ENCODE data around the gene HOXD4.

The HOXD4 gene

DNA sequence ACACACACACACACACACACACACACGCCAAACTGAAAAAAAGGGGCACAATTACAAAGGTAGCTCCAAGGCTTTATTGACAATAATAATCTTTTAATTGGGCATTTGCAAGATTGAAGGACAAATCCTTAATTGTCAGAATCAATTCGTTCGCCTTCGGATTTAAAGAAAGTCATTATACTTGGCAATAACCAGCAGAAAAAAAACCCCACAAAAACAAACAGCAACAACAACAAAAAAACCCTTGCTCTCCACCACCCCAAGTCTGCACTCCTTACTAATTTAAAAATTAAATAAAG, 23.6 kb upstream of the HOXD4 start:
- FAIRE-seq = no peak

DNA sequence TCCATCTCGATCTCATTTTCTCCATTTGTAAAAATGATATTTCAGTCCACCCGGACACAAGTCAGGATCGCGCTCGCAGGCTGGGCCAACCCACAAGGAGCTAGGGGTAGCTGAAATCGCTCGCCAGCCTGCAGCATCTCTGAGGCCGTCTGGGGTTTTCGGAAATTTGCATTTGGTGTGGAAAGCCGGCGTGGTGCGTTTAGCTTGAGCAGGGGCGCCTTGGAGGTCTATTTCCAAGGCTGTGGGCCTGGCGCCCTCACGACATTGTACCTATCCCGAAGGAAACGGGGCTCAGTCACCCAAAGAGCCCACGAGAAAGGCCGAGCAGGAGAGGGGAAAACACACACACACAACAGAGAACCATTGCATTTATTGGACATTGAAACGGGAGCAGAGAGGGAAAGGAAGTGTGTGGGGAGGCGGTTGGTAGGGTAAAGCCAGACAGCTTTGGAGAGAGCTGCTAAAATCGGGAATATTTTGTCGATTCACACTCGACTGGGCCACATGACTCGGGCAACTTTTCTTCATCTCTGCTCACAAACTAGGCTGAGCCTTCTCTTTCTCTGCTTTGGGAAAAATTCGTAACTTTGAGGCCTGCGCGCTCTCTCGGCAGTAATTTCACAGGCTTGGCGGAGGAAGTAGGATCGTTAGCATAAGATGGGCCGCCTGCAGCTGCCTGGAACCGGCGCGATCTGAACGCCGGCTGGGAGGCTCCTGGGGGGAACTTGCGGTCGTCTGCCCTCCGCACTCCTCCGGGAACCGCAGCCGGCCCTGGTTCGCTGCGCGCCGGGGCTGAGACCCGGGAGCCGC, 23.0 kb upstream of the HOXD4 start:
- no peak for FAIRE-seq

DNA sequence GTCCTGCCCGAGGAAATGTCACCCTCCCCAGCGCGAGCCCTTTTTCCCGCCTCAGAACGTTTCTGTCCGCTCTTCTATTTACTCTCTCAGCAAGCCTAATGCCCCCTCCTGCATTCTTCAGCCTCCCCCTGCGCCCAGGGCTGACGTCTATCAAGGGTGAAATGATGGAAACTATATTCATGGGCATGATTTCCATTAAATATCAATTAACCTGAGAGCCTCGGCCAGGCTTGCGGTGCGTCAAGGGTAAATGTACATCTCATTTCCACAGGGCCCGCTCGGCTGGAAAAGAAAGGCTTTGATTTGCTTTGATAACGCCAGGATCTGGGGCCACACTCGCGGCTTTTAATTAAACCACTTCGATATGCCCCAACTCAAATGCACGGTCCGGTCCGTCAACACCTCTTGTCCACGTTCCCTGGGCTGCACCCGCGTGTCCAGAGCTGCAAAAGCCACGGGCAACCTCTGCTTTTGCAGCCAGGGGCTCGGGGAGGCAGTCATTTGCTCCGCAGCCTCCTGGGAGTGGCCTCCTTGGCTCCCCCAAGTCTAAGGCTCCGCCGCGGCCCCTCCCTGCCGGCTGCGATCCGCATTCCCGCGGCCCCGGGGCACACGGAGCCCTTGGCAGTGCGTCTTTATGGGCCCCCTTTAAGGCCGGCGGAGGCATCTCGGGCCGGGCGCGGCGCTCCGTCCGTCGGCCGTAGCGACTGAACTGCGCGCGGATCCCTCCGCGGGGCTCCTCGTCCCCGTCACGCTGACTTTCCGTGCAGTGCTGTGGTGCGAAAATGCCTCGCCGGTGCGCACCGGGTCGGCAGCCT, 22.2 kb upstream of the HOXD4 start, which contains the start of gene HOXD8:
Gene HOXD8 (plus strand): TSS at position 724 of the 815 bp plus-strand sequence. CDS start 662 bp downstream, outside the sequence.
- no peak for FAIRE-seq

DNA sequence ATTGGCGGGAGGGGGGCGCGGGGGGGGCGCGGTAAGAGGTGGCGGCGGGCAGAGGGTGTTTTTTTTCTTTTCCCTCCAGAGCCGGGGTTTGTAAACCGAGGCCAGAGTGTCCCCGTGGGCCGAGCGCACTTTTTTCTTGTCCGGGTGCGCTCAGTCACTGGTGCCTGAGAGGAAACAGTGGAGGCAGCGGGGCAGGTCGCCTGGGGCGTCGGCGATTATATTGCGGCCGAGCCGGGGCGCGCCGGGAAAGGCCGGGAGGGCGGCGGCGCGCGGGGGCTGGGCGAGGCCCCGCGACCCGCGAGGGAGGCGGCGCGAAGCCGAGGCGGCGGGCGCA, 21.6 kb upstream of the HOXD4 start:
- FAIRE-seq = no peak

DNA sequence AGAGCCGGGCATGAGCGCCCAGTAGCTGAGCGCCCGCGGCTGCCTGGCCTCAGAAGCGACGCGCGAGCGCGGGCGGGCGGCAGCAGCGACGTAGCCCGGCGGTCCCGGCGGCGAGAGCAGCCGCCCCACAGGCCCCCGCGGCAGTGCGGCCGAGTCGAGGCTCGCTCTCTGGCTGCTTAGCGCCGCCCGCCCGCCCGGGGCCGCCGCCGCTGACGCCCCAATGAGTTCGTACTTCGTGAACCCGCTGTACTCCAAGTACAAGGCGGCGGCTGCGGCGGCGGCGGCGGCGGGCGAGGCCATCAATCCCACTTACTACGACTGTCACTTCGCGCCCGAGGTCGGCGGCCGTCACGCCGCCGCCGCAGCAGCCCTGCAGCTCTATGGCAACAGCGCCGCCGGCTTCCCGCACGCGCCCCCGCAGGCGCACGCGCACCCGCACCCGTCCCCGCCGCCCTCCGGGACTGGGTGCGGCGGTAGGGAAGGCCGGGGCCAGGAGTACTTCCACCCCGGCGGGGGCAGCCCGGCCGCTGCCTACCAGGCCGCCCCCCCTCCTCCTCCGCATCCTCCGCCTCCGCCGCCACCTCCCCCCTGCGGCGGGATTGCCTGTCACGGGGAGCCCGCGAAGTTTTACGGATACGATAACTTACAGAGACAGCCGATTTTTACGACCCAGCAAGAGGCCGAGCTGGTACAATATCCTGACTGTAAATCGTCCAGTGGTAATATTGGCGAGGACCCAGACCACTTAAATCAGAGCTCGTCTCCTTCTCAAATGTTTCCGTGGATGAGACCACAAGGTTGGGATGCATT, 21.0 kb upstream of the HOXD4 start:
- FAIRE-seq = no peak

DNA sequence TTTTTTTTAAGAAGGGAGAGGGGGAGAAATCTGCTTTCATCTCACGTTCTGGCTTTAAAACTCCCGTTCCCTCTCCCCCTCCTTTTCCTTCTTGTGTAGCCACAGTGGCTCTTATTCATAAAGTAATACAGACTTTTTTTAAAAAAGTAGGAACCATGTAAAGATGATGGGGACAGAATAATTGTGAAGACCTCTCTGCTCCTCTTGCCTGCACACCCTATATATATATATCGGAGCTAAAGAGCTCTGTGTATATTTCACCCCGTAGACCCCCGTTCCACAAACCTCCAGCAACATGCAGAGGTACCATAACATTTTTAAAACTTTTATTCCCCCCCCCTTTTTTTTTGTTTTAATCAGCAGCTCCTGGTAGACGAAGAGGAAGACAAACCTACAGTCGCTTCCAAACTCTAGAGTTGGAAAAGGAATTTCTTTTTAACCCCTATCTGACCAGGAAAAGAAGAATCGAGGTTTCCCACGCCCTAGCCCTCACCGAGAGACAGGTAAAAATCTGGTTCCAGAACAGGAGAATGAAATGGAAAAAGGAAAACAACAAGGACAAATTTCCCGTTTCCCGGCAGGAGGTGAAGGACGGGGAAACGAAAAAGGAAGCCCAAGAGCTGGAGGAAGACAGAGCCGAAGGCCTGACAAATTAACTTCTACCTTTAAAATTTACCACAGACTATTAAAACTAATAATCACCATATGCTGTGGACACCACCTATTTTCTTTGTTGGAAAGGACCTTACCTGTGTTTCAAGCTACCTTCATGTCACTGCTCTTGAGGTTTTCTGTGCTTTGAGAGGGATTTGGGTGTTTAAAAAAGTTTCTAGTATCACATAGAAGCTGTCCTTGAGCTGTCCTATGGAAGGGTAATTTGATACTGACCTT, 20.1 kb upstream of the HOXD4 start:
- FAIRE-seq = no peak

DNA sequence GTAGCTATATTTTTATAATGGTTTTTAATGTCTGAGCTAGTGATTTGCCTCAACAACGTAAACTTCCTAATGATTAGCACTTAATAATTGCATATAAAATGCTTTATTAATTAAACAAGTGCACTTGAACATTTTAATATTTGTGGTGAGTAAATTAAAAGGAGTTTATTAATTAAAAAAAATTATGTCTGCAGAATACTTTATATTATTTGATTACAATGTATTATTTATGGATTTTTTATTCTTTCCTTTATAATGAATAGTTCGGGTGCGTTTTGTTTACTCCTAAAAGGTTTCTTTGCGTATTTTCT, 19.5 kb upstream of the HOXD4 start:
- FAIRE-seq = peak; percentile 87

DNA sequence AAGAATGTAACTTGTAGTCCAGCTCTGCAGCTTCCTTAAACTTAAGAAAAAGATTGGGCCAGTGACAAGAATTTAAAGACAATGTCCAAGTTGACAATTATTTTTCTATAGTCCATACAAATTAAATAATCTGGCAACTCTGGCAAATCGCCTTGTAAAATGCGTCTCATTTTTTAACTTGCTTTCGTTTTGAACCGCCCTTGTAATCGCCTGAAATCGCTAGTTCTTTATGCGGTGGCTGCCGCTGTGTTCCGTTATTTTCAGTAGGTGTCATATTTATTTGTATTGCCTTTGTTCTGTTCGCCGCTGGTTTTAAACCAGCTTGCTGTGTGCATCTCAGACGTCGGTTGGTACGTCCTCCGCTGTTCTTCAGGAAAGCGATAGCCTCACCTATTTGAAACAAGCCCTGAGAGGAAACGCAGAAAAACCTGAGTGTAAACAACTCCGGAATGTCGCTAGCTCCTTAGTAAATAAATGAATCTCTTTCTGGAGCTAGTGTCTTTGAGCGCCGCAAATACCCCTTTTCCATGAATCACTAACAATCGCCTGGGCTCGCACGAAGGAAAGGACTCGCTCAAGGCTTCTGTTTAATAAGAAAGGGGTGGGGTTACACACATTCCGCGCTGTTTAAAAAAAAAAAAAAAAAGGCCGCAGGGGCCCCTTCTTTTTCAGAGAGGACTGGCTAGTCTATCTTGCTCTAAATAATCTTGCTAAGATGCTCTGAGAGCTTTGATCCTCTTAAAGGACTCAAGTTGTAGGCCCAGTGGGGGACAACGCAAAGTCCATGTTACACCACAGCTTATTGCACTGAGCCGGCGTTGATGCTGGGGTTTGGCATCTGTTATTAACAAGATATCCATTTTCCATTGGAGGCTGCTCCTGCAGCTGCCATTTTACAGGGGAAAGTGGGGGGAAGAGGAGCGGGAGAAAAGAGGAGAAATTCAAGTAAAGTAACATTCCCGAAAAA, 18.9 kb upstream of the HOXD4 start:
- no peak for FAIRE-seq

DNA sequence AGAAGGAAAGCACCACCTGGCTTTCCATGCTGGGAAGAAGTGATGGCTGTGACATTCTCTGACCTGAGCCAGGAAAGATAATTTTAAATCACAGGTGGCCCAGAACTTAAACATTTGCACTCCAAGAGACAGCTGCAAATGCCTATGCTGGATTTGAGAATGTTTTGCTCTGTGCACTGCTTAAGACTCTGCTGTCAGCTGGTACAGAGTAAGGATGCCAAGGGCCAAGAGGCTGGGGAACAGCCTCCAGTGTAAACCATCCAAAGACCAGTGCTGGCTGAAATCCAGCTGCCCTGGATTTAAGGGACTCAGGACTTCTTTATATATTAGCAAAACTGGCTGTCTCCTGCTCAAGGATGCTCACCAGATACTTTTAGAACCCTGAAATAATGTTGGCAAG, 18.0 kb upstream of the HOXD4 start:
- FAIRE-seq = no peak

DNA sequence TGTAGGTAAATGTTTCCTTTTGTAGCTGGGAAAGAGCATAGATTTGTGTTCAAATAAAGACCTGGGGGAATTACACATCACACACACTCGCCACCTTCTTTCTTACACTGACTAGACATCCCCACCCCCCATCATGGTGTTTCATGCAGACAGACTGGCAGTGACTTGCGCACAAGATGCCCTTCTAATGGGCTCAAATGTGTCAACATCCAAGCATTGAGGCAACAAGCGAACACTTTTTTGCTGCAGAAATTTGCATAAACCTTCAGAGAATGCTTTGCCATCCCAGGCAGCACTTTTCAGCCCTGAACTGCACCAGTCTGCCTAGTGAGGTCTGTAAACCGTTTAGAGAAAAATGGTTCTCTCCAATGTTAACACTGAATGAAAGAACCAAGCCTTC, 17.3 kb upstream of the HOXD4 start:
- no peak for FAIRE-seq

DNA sequence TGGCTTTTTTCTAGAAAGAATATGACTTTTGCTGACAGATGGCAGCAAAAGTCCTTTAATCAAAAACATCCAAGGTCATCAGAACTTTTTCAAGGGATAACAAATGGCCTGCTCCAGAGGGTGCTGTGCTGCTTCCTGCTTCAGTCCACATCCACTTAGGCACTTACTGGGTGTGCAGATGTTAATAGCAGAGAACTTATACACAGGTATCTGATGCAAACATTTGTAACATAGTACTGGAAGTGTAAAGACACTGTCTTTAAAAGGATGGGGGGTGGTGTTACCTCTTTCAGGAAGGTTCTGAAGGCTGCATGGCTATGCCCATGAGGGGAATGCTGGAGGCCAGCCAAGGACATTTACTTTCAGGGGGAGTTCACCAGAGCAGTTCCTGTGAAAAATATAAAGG, 16.3 kb upstream of the HOXD4 start:
- no peak for FAIRE-seq

DNA sequence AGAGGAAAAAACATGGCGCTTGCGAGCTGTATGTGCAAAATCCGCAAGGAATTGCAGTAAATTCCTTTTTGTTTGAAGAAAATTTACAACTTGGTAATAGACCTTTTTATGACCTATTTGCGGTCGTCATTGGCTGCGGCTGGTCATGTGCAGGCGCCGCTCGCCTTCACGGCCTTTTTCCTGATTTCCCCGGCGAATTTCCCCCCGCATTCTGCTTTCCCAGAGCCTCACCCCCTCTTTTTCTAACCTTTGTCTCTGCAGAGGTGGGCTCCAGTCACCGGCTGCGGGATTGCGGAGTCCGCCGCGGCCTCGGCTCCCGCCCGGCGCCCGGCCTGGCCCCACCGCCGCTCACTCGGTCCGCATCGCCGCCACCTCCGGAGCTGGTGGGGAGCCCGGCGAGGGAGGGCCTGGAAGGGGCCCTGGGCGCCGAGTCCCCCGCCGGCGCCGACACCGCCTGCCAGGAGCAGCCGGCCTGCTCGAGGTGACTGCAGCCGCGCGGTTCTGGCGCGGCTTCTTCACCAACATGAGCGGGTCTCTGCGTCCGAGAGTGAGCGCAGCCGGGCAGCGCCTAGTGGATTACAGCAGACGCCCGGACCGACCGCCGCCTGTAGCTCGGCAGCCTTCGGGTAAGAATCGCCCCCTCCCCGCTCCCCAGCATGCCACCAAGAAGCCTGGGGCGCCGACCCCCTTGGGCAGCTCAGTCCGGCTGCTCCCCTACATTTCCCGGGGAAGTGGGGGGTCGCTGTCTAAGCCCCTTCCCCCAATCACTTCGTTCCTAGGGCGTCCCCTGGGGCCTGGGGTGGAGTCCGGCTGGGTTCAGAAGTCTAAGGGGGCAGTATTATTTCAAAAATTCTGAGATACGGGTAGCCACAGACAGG, 14.7 kb upstream of the HOXD4 start:
- FAIRE-seq = no peak

DNA sequence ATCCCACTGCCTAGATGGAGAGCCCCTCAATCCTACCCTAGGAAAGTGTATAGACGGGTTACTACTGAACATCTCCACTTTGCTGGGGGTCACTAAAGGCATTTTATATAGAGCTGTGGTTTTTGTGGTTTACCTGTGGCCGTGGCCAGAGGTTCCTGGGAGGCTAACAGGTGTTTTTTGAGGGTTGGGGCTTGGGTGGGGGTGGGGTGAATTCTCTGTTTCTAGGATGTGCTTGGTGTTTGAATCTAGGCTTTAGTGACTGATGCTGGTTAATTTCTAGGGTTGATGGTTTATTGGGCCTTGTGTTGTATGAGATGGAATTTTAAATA, 14.1 kb upstream of the HOXD4 start:
- no peak for FAIRE-seq

DNA sequence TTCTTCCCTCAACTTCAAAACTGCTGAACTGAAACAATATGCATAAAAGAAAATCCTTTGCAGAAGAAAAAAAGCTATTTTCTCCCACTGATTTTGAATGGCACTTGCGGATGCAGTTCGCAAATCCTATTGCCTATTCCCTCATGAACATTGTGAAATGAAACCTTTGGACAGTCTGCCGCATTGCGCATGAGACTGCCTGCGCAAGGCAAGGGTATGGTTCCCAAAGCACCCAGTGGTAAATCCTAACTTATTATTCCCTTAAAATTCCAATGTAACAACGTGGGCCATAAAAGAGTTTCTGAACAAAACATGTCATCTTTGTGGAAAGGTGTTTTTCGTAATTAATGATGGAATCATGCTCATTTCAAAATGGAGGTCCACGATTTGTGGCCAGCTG, 13.4 kb upstream of the HOXD4 start:
- no peak for FAIRE-seq

DNA sequence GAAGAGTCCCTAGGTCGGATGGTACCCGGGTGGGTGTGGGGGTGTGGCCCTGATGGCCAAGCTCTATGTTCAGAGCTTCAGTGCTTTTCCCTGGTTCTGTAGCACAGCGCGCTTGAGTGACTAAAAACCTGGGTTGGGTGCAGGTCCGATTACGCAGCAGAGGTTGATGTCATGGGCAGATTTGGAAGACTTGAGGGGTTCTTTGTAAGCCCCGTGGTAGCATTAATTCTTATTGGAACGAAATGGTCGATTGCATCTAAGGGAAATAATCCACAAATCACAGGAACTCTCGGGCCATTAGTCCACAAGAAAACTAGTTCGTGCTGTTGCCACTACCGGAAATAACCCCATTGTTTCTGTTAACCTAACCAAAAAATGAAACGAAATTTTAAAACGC, 12.8 kb upstream of the HOXD4 start:
- no peak for FAIRE-seq

DNA sequence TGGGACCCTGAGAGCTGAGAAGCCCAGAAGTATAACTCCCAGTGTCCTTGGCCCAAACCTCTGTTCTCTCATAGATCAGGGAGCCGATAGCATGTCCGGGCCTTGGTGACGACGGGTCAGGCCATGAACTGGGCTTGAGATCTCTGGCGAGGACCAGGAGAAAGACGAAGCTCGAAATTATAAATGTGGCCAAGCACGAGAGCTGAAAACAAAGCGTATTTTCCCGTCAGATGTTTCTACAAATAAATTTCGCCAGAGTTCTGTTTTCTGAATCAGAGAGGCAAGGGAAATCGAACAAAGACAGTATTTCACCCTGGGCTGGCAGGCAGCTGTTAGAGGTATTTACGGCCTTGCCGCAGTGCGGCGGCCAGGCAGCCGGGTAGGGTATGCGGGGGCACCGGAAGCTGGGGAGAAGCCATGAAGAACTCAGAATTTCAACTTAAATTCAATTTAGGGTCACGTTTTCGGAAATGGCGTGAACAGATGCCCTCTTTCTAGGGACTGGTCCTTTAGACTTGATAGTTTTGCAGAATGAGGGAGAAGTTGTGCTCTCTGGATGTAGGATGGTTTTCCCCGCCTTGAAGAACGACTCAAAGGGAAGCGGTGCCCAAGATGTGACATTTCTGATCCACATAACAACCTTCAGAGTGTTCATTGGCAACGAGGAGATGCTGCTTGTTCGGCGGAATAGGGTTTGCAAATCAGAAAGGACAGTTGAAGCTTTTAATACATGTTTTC, 12.3 kb upstream of the HOXD4 start:
- FAIRE-seq = no peak

DNA sequence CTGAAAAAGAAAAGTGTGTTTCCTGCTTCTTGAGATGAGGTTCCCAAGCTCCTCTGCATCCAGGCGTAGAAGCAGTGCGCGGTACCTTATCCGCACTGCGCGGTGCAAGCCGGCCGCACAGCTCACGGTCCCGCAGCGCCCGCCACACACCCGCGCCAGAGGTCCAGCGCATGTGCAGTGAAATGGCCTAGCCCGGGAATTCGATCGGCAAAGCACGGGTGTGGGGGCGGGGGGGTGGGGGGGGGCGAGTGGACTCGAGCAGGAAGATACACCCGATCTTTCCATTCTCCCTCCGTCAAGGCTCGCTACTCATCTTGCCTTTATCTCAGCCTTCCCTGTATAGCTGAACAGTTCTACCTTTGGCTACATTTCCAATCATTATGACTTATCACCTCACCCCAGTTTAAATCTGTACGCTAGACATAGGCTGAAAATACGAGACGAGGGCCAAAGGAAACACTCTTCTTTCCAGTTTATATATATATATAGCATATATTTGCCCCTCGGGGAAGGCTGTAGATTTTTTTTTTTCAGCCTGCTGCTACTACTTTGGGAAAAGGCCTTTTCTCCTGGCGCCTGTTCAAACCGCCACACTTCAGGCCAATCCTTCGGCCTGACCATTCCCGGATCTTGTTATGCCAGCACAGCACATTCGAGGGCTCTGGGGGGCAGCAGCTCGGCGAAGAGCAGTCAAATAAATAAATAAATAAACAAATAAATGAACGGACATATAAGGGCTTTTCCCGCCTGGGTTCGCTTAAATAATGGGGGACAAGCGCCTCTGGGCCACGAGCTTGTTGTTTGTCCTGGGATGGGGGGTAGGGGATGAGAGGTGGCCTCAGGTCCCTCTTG, 11.5 kb upstream of the HOXD4 start:
- no peak for FAIRE-seq

DNA sequence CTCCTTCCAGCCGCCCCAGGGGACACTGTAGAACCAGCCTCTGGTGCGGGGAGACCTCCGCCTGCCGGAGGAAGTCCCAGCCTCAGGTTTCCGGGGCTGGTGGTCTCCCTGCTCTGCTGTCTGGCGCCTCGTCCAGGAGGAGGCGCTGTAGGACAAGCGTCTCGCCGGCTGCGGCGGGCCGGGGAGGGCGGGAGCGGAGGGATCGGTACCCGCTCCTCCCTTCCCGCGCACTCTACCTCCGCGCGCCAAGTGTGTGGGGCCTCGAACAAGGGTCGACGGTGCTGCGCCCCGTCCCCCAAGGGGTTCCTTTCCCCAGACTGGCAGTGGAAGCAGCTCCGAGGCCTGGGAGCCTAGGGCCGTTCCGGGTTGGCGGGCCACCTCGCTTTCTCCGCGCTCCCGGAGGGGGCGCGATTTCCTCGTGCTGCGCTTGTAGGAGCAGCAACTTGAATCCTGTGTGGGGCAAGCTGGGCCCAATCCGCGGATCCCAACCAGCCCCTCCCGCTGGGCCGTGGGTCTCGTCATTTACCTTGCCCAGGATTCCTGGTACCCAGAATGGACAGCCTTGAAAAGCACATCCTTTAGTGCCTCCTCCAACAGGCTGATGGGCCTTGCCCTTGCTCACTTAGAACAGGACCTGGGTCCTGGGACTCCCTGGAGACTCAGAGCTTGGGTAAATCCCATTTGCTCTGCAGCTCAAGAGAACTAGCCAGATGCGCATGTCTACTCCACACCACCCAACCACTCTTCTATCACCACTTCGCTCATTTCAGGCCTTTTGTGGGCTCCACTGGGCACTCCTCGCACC, 10.6 kb upstream of the HOXD4 start:
- no peak for FAIRE-seq
